GM19099 (cell line): Measurements from ENCODE around the gene TSPAN14.

Experiments
- POLR2A ChIP-seq: IDR thresholded peaks from 3 replicates; pipeline ENCODE4 v1.6.1; 2011; ENCODE audit warnings: low read depth; ENCODE audit not compliant: insufficient read length; ENCODE audit errors: extremely low read depth

Gene TSPAN14

GRCh38 chr10:80415734-80416478 is 38.2 kb upstream of the TSPAN14 start:
- no peak for TF ChIP-seq POLR2A

DNA sequence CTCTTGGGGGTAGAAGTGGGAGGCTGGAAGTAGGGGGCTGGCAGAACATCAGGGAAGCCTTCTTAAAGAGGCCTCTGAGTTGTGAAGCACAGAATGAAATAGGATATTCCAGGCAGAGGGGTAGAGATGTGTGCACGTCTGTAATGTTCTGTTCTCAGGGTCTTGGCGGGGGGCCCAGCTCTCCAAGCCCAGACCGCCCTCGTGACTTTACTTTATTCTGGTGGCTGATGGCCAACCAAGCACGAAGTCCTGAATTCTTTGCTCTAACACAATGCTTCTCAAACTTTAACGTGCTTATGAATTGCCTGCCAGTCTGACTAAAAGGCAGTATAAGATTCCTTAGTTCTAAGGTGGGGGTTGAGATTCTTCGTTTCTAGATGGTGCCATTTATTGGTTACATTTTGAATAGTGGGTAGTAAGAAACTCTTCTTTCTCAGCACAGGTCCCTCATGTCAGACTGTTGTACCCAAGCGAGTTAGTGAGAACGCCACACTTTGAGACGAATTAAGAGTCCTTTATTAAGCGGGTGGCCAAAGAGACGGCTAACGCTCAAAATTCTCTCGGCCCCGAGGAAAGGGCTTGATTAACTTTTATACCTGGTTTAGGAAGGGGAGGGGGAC is 37.5 kb upstream of the TSPAN14 start:
- TF ChIP-seq POLR2A = no peak

DNA sequence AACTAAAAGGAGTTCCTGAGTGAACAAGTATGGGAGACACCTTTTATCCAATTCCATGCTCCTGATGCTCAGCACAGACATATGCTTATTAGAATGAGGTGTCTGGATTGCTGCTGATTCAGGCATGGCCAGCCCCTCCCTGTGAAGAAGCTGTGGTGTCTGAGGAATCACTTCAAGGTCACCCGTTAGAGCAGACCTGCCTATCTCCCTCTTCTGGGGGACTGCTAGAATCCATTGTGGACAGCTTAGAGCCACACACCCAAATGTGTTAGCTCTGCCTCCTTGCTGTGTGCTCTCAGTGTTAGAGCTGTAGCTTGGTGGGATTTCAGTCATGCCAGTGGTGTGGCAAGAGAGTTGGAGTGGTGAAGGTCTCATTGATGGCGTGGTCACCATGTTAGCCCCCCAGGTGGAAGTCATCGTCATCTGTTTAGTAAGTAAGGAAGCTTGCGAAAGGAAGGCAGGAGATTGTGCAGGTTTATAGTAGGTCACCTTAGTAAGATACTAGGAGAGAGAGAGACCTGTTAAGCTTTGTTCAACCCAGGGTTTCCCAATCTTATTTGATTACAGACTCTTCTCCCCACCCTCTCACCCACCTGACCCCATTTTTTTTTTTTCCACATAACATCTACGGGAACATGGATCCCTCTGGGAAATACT is 32.9 kb upstream of the TSPAN14 start:
- TF ChIP-seq POLR2A = no peak

DNA sequence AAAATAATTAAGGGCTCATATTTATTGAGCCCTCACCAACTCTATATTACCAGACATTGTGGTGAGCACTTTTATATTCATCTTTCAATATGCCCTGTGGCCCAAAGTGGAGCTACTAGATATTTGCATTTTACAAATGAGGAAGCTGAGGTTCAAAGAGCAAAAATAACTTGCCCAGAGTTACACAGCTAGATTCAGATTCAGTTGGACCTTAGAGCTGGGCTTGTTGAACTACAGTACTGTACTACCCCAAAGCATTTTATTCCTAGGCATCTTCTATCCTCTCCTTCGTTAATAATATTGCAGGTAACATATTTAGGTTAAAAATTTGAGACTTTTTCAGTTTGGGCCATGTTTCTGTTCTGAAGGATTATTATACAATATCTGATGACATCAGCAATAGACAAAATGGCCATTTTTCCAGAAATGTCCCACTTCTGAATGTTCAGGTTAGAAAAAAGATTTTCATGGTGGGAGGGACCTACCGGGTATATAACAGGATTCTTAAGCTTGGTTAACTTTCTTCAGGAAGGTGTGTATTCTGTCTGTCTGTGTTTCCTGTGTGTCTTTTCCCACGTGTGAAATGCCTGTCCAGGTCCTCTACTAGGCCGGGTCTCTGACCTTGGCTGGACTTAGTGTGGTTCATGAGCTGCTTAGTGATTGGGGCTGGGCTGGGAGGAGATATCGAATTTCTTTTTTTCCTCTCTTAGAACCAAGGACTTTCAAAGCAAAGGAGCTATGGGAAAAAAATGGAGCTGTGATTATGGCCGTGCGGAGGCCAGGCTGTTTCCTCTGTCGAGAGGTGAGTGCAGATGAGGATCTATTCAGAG is 32.2 kb upstream of the TSPAN14 start:
- TF ChIP-seq POLR2A = no peak

- no peak for TF ChIP-seq POLR2A
These were observed 28.2 kb upstream of the TSPAN14 start for GRCh38 chr10:80425901-80426300.

DNA sequence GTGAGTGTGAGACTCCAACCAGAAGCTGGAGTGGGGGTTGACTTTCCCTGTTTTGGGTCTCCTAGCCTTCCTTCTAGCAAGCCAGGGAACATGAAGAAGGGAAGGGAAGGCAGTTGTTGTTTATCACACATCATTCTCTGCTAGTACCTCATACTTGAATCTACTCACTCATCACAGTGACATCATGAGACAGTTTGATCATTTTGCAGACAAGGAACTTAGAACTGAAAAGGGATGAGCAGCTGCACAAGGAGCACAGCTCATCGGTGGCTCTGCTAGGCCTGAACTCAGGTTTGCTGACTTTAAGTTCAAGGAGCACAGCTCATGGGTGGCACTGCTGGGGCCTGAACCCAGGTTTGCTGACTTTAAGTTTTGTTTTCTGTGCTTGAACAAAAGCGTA is 26.6 kb upstream of the TSPAN14 start:
- TF ChIP-seq POLR2A = no peak

- no peak for TF ChIP-seq POLR2A
These were observed 24.6 kb upstream of the TSPAN14 start for GRCh38 chr10:80429521-80429973.

DNA sequence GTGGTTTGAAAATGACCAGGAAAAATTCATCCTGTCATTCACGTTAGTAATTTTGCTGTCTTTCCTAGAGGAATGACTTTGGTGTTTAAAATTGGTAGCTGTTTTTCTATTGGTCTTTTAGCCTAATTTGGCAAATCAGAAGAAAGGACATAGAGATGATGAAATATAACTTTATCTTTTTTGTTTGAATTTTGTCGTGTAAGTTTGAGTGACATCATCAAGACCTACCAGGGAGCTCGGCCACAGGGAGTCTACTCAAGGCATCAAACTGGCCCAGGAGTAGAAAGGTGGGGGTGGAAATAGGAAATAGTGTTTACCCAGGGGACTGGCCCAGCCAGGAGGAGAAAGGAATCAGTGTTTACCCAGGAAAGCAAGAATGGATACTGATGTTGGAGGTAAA is 21.0 kb upstream of the TSPAN14 start:
- no peak for TF ChIP-seq POLR2A

DNA sequence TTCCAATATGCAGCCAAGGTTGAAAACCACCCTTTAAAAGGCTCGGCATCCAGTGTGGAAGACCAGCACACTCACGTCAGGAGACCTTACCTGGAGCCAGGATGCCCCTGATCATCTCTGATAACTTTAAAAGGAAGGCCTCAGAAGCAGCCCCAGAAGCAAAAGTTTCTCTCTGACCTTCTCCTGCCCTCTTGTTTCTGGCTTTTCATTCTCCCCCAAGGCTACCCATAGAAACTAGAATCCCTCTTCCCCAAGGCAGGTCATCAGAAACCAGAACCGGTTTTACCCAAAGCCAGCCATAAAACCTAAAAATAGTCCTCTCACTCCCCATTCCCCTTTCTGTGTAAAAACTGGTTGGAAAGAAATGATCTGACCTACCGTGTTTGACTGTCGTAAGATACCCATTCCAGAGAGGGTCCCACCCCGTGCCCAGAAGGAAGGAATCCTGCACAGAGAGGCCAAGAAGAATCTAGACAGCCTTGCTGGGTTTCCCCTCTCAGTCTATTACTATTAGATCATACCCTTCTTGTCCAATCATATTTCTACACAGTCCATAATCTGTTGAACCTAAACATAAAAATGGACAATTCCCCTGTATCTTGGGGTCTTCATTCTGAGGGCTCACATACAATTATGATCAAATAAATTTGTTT is 17.5 kb upstream of the TSPAN14 start:
- no peak for TF ChIP-seq POLR2A

- TF ChIP-seq POLR2A = no peak
These were observed 16.9 kb upstream of the TSPAN14 start for GRCh38 chr10:80437227-80437626.

DNA sequence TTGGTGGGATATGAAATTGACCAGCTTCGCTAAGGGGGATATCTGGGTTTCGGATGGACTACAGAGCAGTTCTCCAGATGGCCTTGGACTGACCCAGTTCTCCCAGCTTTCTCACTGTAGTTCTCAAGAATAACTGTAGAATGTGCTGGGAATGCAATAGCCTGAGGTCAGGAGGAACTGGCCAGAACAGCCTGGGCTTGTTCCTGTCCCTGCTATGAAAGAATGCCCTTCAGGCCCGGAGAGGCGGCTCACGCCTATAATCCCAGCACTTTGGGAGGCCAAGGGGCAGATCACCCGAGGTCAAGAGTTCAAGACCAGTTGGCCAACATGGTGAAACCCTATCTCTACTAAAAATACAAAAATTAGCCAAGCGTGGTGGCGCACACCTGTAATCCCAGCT is 12.3 kb upstream of the TSPAN14 start:
- TF ChIP-seq POLR2A = no peak

GRCh38 chr10:80442879-80443278 is 11.2 kb upstream of the TSPAN14 start:
- no peak for TF ChIP-seq POLR2A

DNA sequence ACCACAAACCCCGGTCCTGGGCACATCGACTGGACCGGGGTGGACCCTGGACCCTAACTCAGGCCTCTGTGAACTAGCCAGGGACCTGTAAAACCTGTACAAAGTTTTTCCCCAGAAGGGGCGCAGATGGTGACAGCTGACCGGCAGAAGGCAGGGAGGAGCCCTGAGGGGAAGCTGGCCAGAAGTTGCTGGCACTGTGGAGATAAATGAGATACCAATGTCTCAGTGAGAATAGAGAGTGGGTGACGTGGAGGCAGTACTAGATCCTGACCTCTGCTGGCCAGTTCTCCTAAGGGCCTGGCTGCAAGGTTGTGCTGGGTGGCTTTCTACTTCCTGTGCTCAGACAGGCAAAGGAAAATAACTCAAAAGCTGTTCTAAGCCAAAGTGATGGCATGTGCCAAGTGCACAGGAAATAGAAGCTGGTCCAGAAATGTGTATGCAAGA is 10.6 kb upstream of the TSPAN14 start:
- TF ChIP-seq POLR2A = no peak

GRCh38 chr10:80444124-80444523 is 10.0 kb upstream of the TSPAN14 start:
- TF ChIP-seq POLR2A = no peak
